NCI-H82 (cell line): ENCODE data around the gene PRKAA1.

Experiments used
- DNase-seq: peaks from one replicate; lab custom pipeline; 2025; lab: John Stamatoyannopoulos, UW

The PRKAA1 gene

GRCh38 chr5:40798012-40798800, at the start of gene PRKAA1:
PRKAA1 (minus strand) TSS chr5:40798374; CDS start chr5:40798189, 185 bp downstream.
- DNase-seq: peak; percentile 90

GRCh38 chr5:40847525-40847924, 49.4 kb upstream of the PRKAA1 start:
- DNase-seq: no peak

GRCh38 chr5:40846371-40846770, 48.2 kb upstream of the PRKAA1 start:
- DNase-seq: no peak

GRCh38 chr5:40844565-40844964, 46.4 kb upstream of the PRKAA1 start:
- no peak for DNase-seq

- DNase-seq: no peak
Observed at GRCh38 chr5:40842351-40842750, 44.2 kb upstream of the PRKAA1 start.

- no peak for DNase-seq
Observed at GRCh38 chr5:40841068-40841805, 43.1 kb upstream of the PRKAA1 start, which contains the start of gene CARD6. CARD6 (plus strand) TSS chr5:40841367; CDS start chr5:40841383, 16 bp downstream.

- no peak for DNase-seq
Observed at GRCh38 chr5:40838086-40838485, 39.9 kb upstream of the PRKAA1 start.

GRCh38 chr5:40834849-40835787, 36.9 kb upstream of the PRKAA1 start, which contains the start of gene RPL37:
RPL37 (minus strand) TSS chr5:40835222; CDS start chr5:40835185, 37 bp downstream.
- DNase-seq: peak; percentile 97

GRCh38 chr5:40834391-40834848, 36.2 kb upstream of the PRKAA1 start:
- peak; percentile 29 for DNase-seq

GRCh38 chr5:40833712-40834229, 35.6 kb upstream of the PRKAA1 start:
- no peak for DNase-seq

- DNase-seq: no peak
Observed at GRCh38 chr5:40832345-40832744, 34.2 kb upstream of the PRKAA1 start.

GRCh38 chr5:40831346-40832210, 33.4 kb upstream of the PRKAA1 start:
- DNase-seq: no peak

- no peak for DNase-seq
Observed at GRCh38 chr5:40829748-40830533, 31.8 kb upstream of the PRKAA1 start.

- peak; percentile 18 for DNase-seq
Observed at GRCh38 chr5:40828690-40829661, 30.8 kb upstream of the PRKAA1 start.

- no peak for DNase-seq
Observed at GRCh38 chr5:40828021-40828631, 30.0 kb upstream of the PRKAA1 start.

GRCh38 chr5:40827188-40827977, 29.2 kb upstream of the PRKAA1 start:
- DNase-seq: peak; percentile 11

- no peak for DNase-seq
Observed at GRCh38 chr5:40826489-40827187, 28.5 kb upstream of the PRKAA1 start.
